Nephron (organoid): ENCODE measurements around the gene STUM.
A peak's percentile ranks its signal among the peaks of the same experiment; 100 is the strongest.

Source experiments
- H3K27ac Mint-ChIP-seq, 3 experiments: 2 replicates each; pipeline ENCODE4 v1.8.0; 2020; ENCODE audit warnings: mixed read lengths in 3 of 3, mild to moderate bottlenecking in 2 of 3, moderate library complexity in 1 of 3
- H3K27me3 Mint-ChIP-seq: 2 replicates; pipeline ENCODE4 v1.8.0; 2021; ENCODE audit warnings: low read depth, mild to moderate bottlenecking, moderate library complexity, mixed read lengths
- H3K36me3 Mint-ChIP-seq: 2 replicates; pipeline ENCODE4 v1.8.0; 2020; ENCODE audit warnings: low read depth, mixed read lengths
- H3K4me1 Mint-ChIP-seq: 2 replicates; pipeline ENCODE4 v1.8.0; 2020; ENCODE audit warnings: mixed read lengths
- H3K4me3 Mint-ChIP-seq, 3 experiments: 2 replicates each; pipeline ENCODE4 v1.8.0; 2020; ENCODE audit warnings: mild to moderate bottlenecking in 3 of 3, mixed read lengths in 3 of 3, moderate library complexity in 2 of 3
- H3K9me3 Mint-ChIP-seq: 2 replicates; pipeline ENCODE4 v1.8.0; 2020; ENCODE audit warnings: mixed read lengths
- CTCF ChIP-seq, 3 experiments: fragments of 200-600 bp; sonication (generic); IDR thresholded peaks; one replicate each; pipeline ENCODE4 v1.5.0; 2021; ENCODE audit warnings: antibody characterized with exemption in 3 of 3; ENCODE audit not compliant: unreplicated experiment in 3 of 3

The STUM gene

GRCh38 chr1:226551299-226551698 lies 2.7 kb downstream of the STUM start:
- H3K4me1 Mint-ChIP-seq: peaks cover 59% of the 10 kb centered on the region
- peak overlapping the region in 2 of 3 experiments; percentile 15 to 54 for H3K27ac Mint-ChIP-seq
- H3K27me3 Mint-ChIP-seq: peaks cover 37% of the 10 kb centered on the region
- H3K4me3 Mint-ChIP-seq: peak overlapping the region; percentile 11 to 55 (median 26)
- H3K36me3 Mint-ChIP-seq: no peaks in the 10 kb centered on the region
- no peak for TF ChIP-seq CTCF (IDR thresholded peaks at IDR 0.05; ENCODE audit: unreplicated experiment in 3 of 3)
- H3K9me3 Mint-ChIP-seq: no peaks in the 10 kb centered on the region

- Mint-ChIP-seq H3K27me3 (peaks cover 37% of the 10 kb centered on the region), H3K36me3 (no peaks in the 10 kb centered on the region), H3K27ac (peak overlapping the region in 1 of 3 experiments; percentile 15), H3K4me1 (peaks cover 51% of the 10 kb centered on the region), H3K9me3 (no peaks in the 10 kb centered on the region), H3K4me3 (peak overlapping the region in 1 of 3 experiments; percentile 19)
- TF ChIP-seq CTCF (IDR thresholded peaks at IDR 0.05; ENCODE audit: unreplicated experiment in 3 of 3): no peak
These were observed 3.5 kb downstream of the STUM start for GRCh38 chr1:226552061-226552460.

- Mint-ChIP-seq H3K27ac (no peak overlapping the region), H3K4me3 (no peak overlapping the region), H3K27me3 (peaks cover 37% of the 10 kb centered on the region), H3K36me3 (no peaks in the 10 kb centered on the region), H3K9me3 (no peaks in the 10 kb centered on the region), H3K4me1 (peaks cover 44% of the 10 kb centered on the region)
- no peak for TF ChIP-seq CTCF (IDR thresholded peaks at IDR 0.05; ENCODE audit: unreplicated experiment in 3 of 3)
These were observed 4.8 kb downstream of the STUM start for GRCh38 chr1:226553266-226553923.

GRCh38 chr1:226553924-226554282 lies 5.3 kb downstream of the STUM start:
- TF ChIP-seq CTCF (IDR thresholded peaks at IDR 0.05; ENCODE audit: unreplicated experiment in 3 of 3): no peak
- Mint-ChIP-seq H3K36me3 (no peaks in the 10 kb centered on the region), H3K27ac (no peak overlapping the region), H3K9me3 (peaks cover 3% of the 10 kb centered on the region), H3K4me3 (no peak overlapping the region), H3K4me1 (peaks cover 48% of the 10 kb centered on the region), H3K27me3 (peaks cover 37% of the 10 kb centered on the region)

- H3K27me3 Mint-ChIP-seq: peaks cover 28% of the 10 kb centered on the region
- no peak for TF ChIP-seq CTCF (IDR thresholded peaks at IDR 0.05; ENCODE audit: unreplicated experiment in 3 of 3)
- H3K27ac Mint-ChIP-seq: no peak overlapping the region
- peaks cover 3% of the 10 kb centered on the region for H3K9me3 Mint-ChIP-seq
- H3K4me1 Mint-ChIP-seq: peaks cover 46% of the 10 kb centered on the region
- no peak overlapping the region for H3K4me3 Mint-ChIP-seq
- no peaks in the 10 kb centered on the region for H3K36me3 Mint-ChIP-seq
These were observed 6.5 kb downstream of the STUM start for GRCh38 chr1:226555092-226555491.

GRCh38 chr1:226557424-226557823 lies 8.9 kb downstream of the STUM start:
- TF ChIP-seq CTCF (IDR thresholded peaks at IDR 0.05; ENCODE audit: unreplicated experiment in 3 of 3): no peak
- Mint-ChIP-seq H3K9me3 (peaks cover 3% of the 10 kb centered on the region), H3K36me3 (no peaks in the 10 kb centered on the region), H3K4me3 (no peak overlapping the region), H3K4me1 (peaks cover 24% of the 10 kb centered on the region), H3K27me3 (peaks cover 18% of the 10 kb centered on the region), H3K27ac (no peak overlapping the region)
